Loucy (cell line): ENCODE results near the gene ANKRD49.

Experiments used
- H2AFZ ChIP-seq: fragments of 200-600 bp; sonication (generic); 2 replicates; pipeline ENCODE4 v1.6.0; 2016; ENCODE audit warnings: antibody characterized with exemption, mild to moderate bottlenecking, low read length, moderate library complexity
- H3F3A ChIP-seq: fragments of 200-600 bp; 2 replicates; pipeline ENCODE4 v1.6.0; 2016; ENCODE audit warnings: antibody characterized with exemption, low read depth, mild to moderate bottlenecking
- H3K27me3 ChIP-seq: fragments of 200-600 bp; sonication (generic); 2 replicates; pipeline ENCODE4 v1.6.1; 2014; ENCODE audit warnings: low read length, mild to moderate bottlenecking; ENCODE audit not compliant: insufficient read depth, poor library complexity, severe bottlenecking
- H3K36me3 ChIP-seq: fragments of 200-600 bp; sonication (generic); 2 replicates; pipeline ENCODE4 v1.6.1; 2016; ENCODE audit warnings: low read length; ENCODE audit not compliant: insufficient read depth
- H3K4me1 ChIP-seq: fragments of 200-600 bp; sonication (generic); 2 replicates; pipeline ENCODE4 v1.5.1; 2014; ENCODE audit warnings: low read length, mild to moderate bottlenecking; ENCODE audit not compliant: insufficient read depth, poor library complexity, severe bottlenecking
- H3K4me2 ChIP-seq: fragments of 200-600 bp; sonication (generic); 2 replicates; pipeline ENCODE4 v1.6.0; 2014; ENCODE audit warnings: antibody characterized with exemption, low read length, low read depth, mild to moderate bottlenecking; ENCODE audit not compliant: poor library complexity, severe bottlenecking
- H3K4me3 ChIP-seq: fragments of 200-600 bp; sonication (generic); 2 replicates; pipeline ENCODE4 v1.5.1; 2014; ENCODE audit warnings: low read length, mild to moderate bottlenecking, mixed read lengths; ENCODE audit not compliant: poor library complexity, severe bottlenecking
- H3K79me2 ChIP-seq: fragments of 200-600 bp; sonication (generic); 2 replicates; pipeline ENCODE4 v1.6.1; 2014; ENCODE audit warnings: low read length; ENCODE audit not compliant: insufficient read depth
- H3K9ac ChIP-seq: fragments of 200-600 bp; sonication (generic); 2 replicates; pipeline ENCODE4 v1.6.0; 2014; ENCODE audit warnings: mild to moderate bottlenecking, low read depth, low read length, moderate library complexity; ENCODE audit not compliant: poor library complexity, severe bottlenecking
- H3K9me2 ChIP-seq: fragments of 200-600 bp; sonication (generic); replicated peaks from 2 replicates; pipeline ENCODE4 v1.6.1; 2016; ENCODE audit warnings: low read depth, low read length, mixed read lengths
- H3K9me3 ChIP-seq: fragments of 200-600 bp; sonication (generic); 2 replicates; pipeline ENCODE4 v1.6.1; 2014; ENCODE audit warnings: mild to moderate bottlenecking, antibody characterized with exemption, low read length, low read depth; ENCODE audit not compliant: insufficient read depth
- H4K20me1 ChIP-seq: fragments of 200-600 bp; sonication (generic); 2 replicates; pipeline ENCODE4 v1.6.0; 2014; ENCODE audit warnings: antibody characterized with exemption, low read length, mild to moderate bottlenecking; ENCODE audit not compliant: insufficient read depth, poor library complexity, severe bottlenecking
- EZH2phosphoT487 ChIP-seq: fragments of 200-600 bp; IDR thresholded peaks from 2 replicates; pipeline ENCODE4 v1.6.1; 2018; ENCODE audit warnings: antibody characterized with exemption, mild to moderate bottlenecking, moderate library complexity, borderline replicate concordance
- TF ChIP-seq, protein P1 (sequence below): fragments of 200-600 bp; sonication (generic); conservative IDR thresholded peaks from 2 replicates; pipeline ENCODE4 v1.5.1; 2014; ENCODE audit warnings: mild to moderate bottlenecking, antibody characterized with exemption, low read length

The ANKRD49 gene

DNA sequence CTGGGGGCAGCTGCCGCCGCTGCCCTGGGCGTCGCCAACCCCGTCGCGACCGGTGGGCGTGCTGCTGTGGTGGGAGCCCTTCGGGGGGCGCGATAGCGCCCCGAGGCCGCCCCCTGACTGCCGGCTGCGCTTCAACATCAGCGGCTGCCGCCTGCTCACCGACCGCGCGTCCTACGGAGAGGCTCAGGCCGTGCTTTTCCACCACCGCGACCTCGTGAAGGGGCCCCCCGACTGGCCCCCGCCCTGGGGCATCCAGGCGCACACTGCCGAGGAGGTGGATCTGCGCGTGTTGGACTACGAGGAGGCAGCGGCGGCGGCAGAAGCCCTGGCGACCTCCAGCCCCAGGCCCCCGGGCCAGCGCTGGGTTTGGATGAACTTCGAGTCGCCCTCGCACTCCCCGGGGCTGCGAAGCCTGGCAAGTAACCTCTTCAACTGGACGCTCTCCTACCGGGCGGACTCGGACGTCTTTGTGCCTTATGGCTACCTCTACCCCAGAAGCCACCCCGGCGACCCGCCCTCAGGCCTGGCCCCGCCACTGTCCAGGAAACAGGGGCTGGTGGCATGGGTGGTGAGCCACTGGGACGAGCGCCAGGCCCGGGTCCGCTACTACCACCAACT, 51.0 kb downstream of the ANKRD49 start:
- Histone ChIP-seq H3K9ac (peak overlapping the region; percentile 85), H3K4me2 (peak overlapping the region; percentile 76), H3K79me2 (peaks cover 60% of the 10 kb centered on the region)

GRCh38 chr11:94545264-94546161, 51.7 kb downstream of the ANKRD49 start:
- no peaks in the 10 kb centered on the region for H3K27me3 ChIP-seq
- no peak for TF ChIP-seq EZH2phosphoT487
- TF ChIP-seq, protein P1, sequence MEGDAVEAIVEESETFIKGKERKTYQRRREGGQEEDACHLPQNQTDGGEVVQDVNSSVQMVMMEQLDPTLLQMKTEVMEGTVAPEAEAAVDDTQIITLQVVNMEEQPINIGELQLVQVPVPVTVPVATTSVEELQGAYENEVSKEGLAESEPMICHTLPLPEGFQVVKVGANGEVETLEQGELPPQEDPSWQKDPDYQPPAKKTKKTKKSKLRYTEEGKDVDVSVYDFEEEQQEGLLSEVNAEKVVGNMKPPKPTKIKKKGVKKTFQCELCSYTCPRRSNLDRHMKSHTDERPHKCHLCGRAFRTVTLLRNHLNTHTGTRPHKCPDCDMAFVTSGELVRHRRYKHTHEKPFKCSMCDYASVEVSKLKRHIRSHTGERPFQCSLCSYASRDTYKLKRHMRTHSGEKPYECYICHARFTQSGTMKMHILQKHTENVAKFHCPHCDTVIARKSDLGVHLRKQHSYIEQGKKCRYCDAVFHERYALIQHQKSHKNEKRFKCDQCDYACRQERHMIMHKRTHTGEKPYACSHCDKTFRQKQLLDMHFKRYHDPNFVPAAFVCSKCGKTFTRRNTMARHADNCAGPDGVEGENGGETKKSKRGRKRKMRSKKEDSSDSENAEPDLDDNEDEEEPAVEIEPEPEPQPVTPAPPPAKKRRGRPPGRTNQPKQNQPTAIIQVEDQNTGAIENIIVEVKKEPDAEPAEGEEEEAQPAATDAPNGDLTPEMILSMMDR: no peak
- peaks cover 68% of the 10 kb centered on the region for H3K79me2 ChIP-seq
- no peaks in the 10 kb centered on the region for H3K9me2 ChIP-seq
- H3K4me1 ChIP-seq: peaks cover 55% of the 10 kb centered on the region
- H3K4me2 ChIP-seq: peak overlapping the region; percentile 76
- H3K36me3 ChIP-seq: no peaks in the 10 kb centered on the region
- peaks cover 55% of the 10 kb centered on the region for H4K20me1 ChIP-seq
- H3K4me3 ChIP-seq: peak overlapping the region; percentile 74
- peak overlapping the region; percentile 85 for H3K9ac ChIP-seq
- no peaks in the 10 kb centered on the region for H3F3A ChIP-seq
- H2AFZ ChIP-seq: no peak overlapping the region
- no peaks in the 10 kb centered on the region for H3K9me3 ChIP-seq

More for the DNA sequence above, 51.0 kb downstream of the ANKRD49 start:
- no peak overlapping the region; the same call in 1 of the 2 replicates for H2AFZ ChIP-seq
- no peaks in the 10 kb centered on the region for H3K9me3 ChIP-seq
- H3K36me3 ChIP-seq: no peaks in the 10 kb centered on the region
- peaks cover 47% of the 10 kb centered on the region for H3K4me1 ChIP-seq
- H3K27me3 ChIP-seq: no peaks in the 10 kb centered on the region
- H3K9me2 ChIP-seq: no peaks in the 10 kb centered on the region
- peaks cover 48% of the 10 kb centered on the region for H4K20me1 ChIP-seq
- TF ChIP-seq EZH2phosphoT487: no peak
- TF ChIP-seq, protein P1: no peak
- H3K4me3 ChIP-seq: peak overlapping the region; percentile 74
- H3F3A ChIP-seq: no peaks in the 10 kb centered on the region

DNA sequence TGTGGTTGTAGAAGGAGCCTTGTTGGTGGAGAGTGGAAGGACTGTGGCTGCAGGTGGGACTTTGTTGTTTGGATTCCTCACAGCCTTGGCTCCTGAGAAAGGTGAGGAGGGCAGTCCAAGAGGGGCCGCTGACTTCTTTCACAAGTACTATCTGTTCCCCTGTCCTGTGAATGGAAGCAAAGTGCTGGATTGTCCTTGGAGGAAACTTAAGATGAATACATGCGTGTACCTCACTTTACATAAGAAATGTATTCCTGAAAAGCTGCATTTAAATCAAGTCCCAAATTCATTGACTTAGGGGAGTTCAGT, 52.3 kb downstream of the ANKRD49 start:
- Histone ChIP-seq H3K9me2 (no peaks in the 10 kb centered on the region), H3F3A (no peaks in the 10 kb centered on the region), H3K79me2 (peaks cover 72% of the 10 kb centered on the region), H4K20me1 (peaks cover 58% of the 10 kb centered on the region), H3K9ac (peak overlapping the region; percentile 85), H3K36me3 (no peaks in the 10 kb centered on the region), H3K4me3 (peak overlapping the region; percentile 74), H3K27me3 (no peaks in the 10 kb centered on the region), H3K4me2 (peak overlapping the region; percentile 76), H3K9me3 (no peaks in the 10 kb centered on the region), H3K4me1 (peaks cover 57% of the 10 kb centered on the region), H2AFZ (no peak overlapping the region)
- TF ChIP-seq EZH2phosphoT487: no peak
- TF ChIP-seq, protein P1: no peak
